H1 (cell line): ENCODE measurements around the gene TSFM. TPM values are rescaled to one million over a fixed set of nuclear protein-coding genes. Genes with fewer than 3 reads are reported as not detected.

Experiments
- GTF2F1 ChIP-seq: IDR thresholded peaks from 2 replicates; pipeline ENCODE4 v1.6.1; 2012; ENCODE audit warnings: low read depth, low read length, improper control_type of control experiment, borderline replicate concordance
- POLR2A ChIP-seq, 2 experiments: IDR thresholded peaks; 1 replicate in 1 of 2; 2 replicates in 1 of 2; pipeline ENCODE4 v1.6.1; 2011; ENCODE audit warnings: low read depth in 2 of 2, low read length in 2 of 2, mild to moderate bottlenecking in 2 of 2; ENCODE audit errors: control extremely low read depth in 1 of 2
- polyA plus RNA-seq, 7 experiments: library from polyadenylated mRNA; depleted of rRNA in 3 of 7; stranded (reverse) in 5 of 7; unstranded in 2 of 7; fragments of >200 nt in 5 of 7; fragments of 200-250 nt in 2 of 7; gene quantifications; 1 replicate in 5 of 7; 2 replicates in 1 of 7; 4 replicates in 1 of 7; pipeline versions ENCODE4 v1.2.1 to v1.2.3, GENCODE V29; 2011 to 2013; ENCODE audit warnings: missing spikeins in 2 of 7, mixed read lengths in 2 of 7
- total RNA-seq: library from RNA; stranded (reverse); fragmentation: NEBNext Ultra II Directional; extraction: Animal tissue kit (Norgen Biotek cat#: 25700); gene quantifications from 2 replicates; pipeline ENCODE4 v1.2.1, GENCODE V29; 2021
- TF ChIP-seq, protein P1 (sequence below): IDR thresholded peaks from 2 replicates; pipeline ENCODE4 v1.6.1; 2012; ENCODE audit warnings: inconsistent platforms

The TSFM gene
- total and polyA plus RNA-seq, 2 of the 8 experiments (the other 6 are each of a cell fraction or from before 2014, with no cell fraction given) = 17.4 to 49.8 TPM

DNA sequence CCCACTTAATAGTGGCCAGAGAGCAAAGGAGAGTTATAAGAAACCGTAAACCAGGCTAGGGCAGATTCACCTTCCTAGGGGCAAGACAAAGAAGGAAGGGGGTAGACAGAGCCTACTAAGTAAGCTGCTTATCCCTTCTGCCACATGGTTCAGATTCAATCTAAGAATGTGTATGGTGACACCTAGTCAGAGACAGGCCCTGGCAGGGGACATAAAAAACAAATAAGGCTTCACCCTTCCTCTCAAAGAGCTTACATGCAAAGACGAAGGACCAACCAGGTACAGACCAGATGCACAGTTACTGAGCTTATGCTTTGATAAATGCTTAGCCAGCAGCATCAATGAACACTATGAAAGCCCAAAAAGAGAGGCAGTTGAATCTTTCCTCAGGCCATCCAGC, 20.1 kb upstream of the TSFM start (continued):
- TF ChIP-seq, protein P1, sequence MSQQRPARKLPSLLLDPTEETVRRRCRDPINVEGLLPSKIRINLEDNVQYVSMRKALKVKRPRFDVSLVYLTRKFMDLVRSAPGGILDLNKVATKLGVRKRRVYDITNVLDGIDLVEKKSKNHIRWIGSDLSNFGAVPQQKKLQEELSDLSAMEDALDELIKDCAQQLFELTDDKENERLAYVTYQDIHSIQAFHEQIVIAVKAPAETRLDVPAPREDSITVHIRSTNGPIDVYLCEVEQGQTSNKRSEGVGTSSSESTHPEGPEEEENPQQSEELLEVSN = no peak
- TF ChIP-seq POLR2A (IDR thresholded peaks at IDR 0.05; ENCODE audit: control extremely low read depth in 1 of 2, low read depth in 2 of 2, low read length in 2 of 2) = no peak
- no peak for TF ChIP-seq GTF2F1
